HepG2 (cell line): ENCODE measurements around the gene SLC1A4. TPM values are rescaled to one million over a fixed set of nuclear protein-coding genes. Genes with fewer than 3 reads are reported as not detected.

Experiments used
- AHDC1 ChIP-seq: sonication (generic); formaldehyde crosslinking; IDR thresholded peaks from 2 replicates; pipeline ENCODE4 v1.5.1; 2020; ENCODE audit warnings: mild to moderate bottlenecking, missing genetic modification reagents, borderline replicate concordance
- ATRX ChIP-seq: sonication (generic); formaldehyde crosslinking; IDR thresholded peaks from 2 replicates; pipeline ENCODE4 v1.4.0; 2020; ENCODE audit warnings: missing genetic modification reagents, borderline replicate concordance
- FOXJ3 ChIP-seq: sonication (generic); formaldehyde crosslinking; IDR thresholded peaks from 2 replicates; pipeline ENCODE4 v1.4.0; 2020; ENCODE audit warnings: missing genetic modification reagents, mild to moderate bottlenecking, borderline replicate concordance
- HOXA3 ChIP-seq: sonication (generic); formaldehyde crosslinking; IDR thresholded peaks from 2 replicates; pipeline ENCODE4 v1.5.0; 2020; ENCODE audit warnings: missing genetic modification reagents
- NFYC ChIP-seq: IDR thresholded peaks from 2 replicates; pipeline ENCODE4 v1.6.1; 2016; ENCODE audit warnings: missing genetic modification reagents, missing compliant biosample characterization
- NR2C2 ChIP-seq: sonication (generic); formaldehyde crosslinking; IDR thresholded peaks from 2 replicates; pipeline ENCODE4 v1.4.0; 2020; ENCODE audit warnings: missing genetic modification reagents, mild to moderate bottlenecking, moderate library complexity, borderline replicate concordance
- SKI ChIP-seq: fragments of 450-650 bp; IDR thresholded peaks from one replicate; pipeline ENCODE4 v1.6.1; 2018; ENCODE audit warnings: mild to moderate bottlenecking; ENCODE audit not compliant: partially characterized antibody
- TP53 ChIP-seq: sonication (generic); formaldehyde crosslinking; conservative IDR thresholded peaks from 2 replicates; pipeline ENCODE4 v1.4.0; 2020; ENCODE audit warnings: missing genetic modification reagents
- XBP1 ChIP-seq: sonication (generic); formaldehyde crosslinking; IDR thresholded peaks from 2 replicates; pipeline ENCODE4 v1.5.0; 2020; ENCODE audit warnings: missing genetic modification reagents
- YY1 ChIP-seq: IDR thresholded peaks from 2 replicates; pipeline ENCODE4 v1.6.1; 2011; ENCODE audit warnings: low read length, low read depth, moderate library complexity, mild to moderate bottlenecking; ENCODE audit not compliant: insufficient read depth, insufficient replicate concordance
- ZBTB14 ChIP-seq: sonication (generic); formaldehyde crosslinking; IDR thresholded peaks from 2 replicates; pipeline ENCODE4 v1.4.0; 2020; ENCODE audit warnings: missing genetic modification reagents
- ZNF20 ChIP-seq: sonication (generic); formaldehyde crosslinking; IDR thresholded peaks from 2 replicates; pipeline ENCODE4 v1.4.0; 2020; ENCODE audit warnings: mild to moderate bottlenecking, moderate library complexity, missing genetic modification reagents
- ZNF234 ChIP-seq: sonication (generic); formaldehyde crosslinking; conservative IDR thresholded peaks from 2 replicates; pipeline ENCODE4 v1.5.1; 2020; ENCODE audit warnings: mild to moderate bottlenecking, missing genetic modification reagents
- ZNF550 ChIP-seq: sonication (generic); formaldehyde crosslinking; IDR thresholded peaks from 2 replicates; pipeline ENCODE4 v1.4.0; 2020; ENCODE audit warnings: mild to moderate bottlenecking, missing genetic modification reagents, borderline replicate concordance
- ZNF557 ChIP-seq: sonication (generic); formaldehyde crosslinking; IDR thresholded peaks from 2 replicates; pipeline ENCODE4 v1.4.0; 2020; ENCODE audit warnings: missing genetic modification reagents
- polyA plus RNA-seq, 8 experiments: library from polyadenylated mRNA; depleted of rRNA in 3 of 8; stranded (reverse) in 7 of 8; unstranded in 1 of 8; fragments of >200 nt; fragmentation: Illumina TruSeq in 4 of 8; extraction: Trizol in 4 of 8; gene quantifications; 2 replicates each; pipeline versions ENCODE4 v1.2.1 to v1.2.3, GENCODE V29; 2011 to 2016; ENCODE audit warnings: low read depth in 4 of 8, missing spikeins in 1 of 8, mixed read lengths in 1 of 8; ENCODE audit not compliant: insufficient read depth in 1 of 8
- total RNA-seq, 5 experiments: library from RNA; depleted of rRNA; stranded (reverse); fragments of >200 nt; fragmentation: Illumina TruSeq; extraction: Trizol; gene quantifications; 2 replicates each; pipeline ENCODE4 v1.2.3, GENCODE V29; 2016; ENCODE audit warnings: low read depth in 1 of 5
- TF ChIP-seq, protein P1 (sequence below): sonication (generic); formaldehyde crosslinking; IDR thresholded peaks from 2 replicates; pipeline ENCODE4 v1.4.0; 2020; ENCODE audit warnings: low read depth, mild to moderate bottlenecking, missing genetic modification reagents
- TF ChIP-seq, protein P2 (sequence below): sonication (generic); formaldehyde crosslinking; IDR thresholded peaks from 2 replicates; pipeline ENCODE4 v1.8.1; 2022; ENCODE audit warnings: low read depth, mild to moderate bottlenecking, missing genetic modification reagents

The SLC1A4 gene
- total and polyA plus RNA-seq, 2 of the 13 experiments (the other 11 are each of a cell fraction or from before 2014, with no cell fraction given) = 21.0 to 39.6 TPM

DNA sequence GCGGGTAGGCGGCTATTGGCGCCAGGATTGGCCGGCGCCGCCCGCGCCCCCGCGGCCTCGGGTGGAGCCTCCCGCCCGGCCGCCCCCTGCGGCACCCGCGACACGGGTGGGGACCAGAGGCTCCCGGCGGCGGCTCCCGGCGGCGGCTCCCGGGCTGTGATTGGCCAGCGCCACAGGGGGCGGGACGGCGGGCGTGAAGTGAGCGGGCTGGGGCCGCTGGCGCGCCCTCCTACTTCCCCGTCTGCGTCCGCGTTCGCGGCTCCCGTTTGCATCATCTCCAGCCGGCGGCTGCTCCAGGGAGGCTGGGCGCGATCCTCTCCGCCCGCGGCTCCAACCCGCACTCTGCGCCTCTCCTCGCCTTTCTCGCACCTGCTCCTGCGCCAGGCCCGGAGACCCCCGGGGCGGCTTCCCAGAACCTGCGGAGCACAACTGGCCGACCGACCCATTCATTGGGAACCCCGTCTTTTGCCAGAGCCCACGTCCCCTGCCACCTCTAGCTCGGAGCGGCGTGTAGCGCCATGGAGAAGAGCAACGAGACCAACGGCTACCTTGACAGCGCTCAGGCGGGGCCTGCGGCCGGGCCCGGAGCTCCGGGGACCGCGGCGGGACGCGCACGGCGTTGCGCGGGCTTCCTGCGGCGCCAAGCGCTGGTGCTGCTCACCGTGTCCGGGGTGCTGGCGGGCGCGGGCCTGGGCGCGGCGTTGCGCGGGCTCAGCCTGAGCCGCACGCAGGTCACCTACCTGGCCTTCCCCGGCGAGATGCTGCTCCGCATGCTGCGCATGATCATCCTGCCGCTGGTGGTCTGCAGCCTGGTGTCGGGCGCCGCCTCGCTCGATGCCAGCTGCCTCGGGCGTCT, at the start of gene SLC1A4 (continued):
- TF ChIP-seq TP53 (0 out of 2 replicates have a peak, but pooled peaks have one; percentile 72), ATRX (CRISPR knock-in tag) (no peak), AHDC1 (0 out of 2 replicates have a peak, but pooled peaks have one; percentile 19), ZBTB14 (CRISPR knock-in tag) (peak; percentile 75), ZNF20 (CRISPR knock-in tag) (0 out of 2 replicates have a peak, but pooled peaks have one; percentile 50), YY1 (peak; percentile 19), ZNF550 (no peak), SKI (peak; percentile 92), NR2C2 (CRISPR knock-in tag) (no peak), ZNF557 (CRISPR knock-in tag) (peak; percentile 57; the same call in 1 of the 2 replicates), FOXJ3 (peak; percentile 29; the same call in 1 of the 2 replicates), ZNF234 (CRISPR knock-in tag) (0 out of 2 replicates have a peak, but pooled peaks have one; percentile 39), XBP1 (CRISPR knock-in tag) (peak; percentile 42; the same call in 1 of the 2 replicates), NFYC (peak; percentile 70), HOXA3 (peak; percentile 63)
- TF ChIP-seq, protein P1, sequence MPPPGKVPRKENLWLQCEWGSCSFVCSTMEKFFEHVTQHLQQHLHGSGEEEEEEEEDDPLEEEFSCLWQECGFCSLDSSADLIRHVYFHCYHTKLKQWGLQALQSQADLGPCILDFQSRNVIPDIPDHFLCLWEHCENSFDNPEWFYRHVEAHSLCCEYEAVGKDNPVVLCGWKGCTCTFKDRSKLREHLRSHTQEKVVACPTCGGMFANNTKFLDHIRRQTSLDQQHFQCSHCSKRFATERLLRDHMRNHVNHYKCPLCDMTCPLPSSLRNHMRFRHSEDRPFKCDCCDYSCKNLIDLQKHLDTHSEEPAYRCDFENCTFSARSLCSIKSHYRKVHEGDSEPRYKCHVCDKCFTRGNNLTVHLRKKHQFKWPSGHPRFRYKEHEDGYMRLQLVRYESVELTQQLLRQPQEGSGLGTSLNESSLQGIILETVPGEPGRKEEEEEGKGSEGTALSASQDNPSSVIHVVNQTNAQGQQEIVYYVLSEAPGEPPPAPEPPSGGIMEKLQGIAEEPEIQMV = peak; percentile 97
- TF ChIP-seq, protein P2, sequence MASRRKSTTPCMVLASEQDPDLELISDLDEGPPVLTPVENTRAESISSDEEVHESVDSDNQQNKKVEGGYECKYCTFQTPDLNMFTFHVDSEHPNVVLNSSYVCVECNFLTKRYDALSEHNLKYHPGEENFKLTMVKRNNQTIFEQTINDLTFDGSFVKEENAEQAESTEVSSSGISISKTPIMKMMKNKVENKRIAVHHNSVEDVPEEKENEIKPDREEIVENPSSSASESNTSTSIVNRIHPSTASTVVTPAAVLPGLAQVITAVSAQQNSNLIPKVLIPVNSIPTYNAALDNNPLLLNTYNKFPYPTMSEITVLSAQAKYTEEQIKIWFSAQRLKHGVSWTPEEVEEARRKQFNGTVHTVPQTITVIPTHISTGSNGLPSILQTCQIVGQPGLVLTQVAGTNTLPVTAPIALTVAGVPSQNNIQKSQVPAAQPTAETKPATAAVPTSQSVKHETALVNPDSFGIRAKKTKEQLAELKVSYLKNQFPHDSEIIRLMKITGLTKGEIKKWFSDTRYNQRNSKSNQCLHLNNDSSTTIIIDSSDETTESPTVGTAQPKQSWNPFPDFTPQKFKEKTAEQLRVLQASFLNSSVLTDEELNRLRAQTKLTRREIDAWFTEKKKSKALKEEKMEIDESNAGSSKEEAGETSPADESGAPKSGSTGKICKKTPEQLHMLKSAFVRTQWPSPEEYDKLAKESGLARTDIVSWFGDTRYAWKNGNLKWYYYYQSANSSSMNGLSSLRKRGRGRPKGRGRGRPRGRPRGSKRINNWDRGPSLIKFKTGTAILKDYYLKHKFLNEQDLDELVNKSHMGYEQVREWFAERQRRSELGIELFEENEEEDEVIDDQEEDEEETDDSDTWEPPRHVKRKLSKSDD (CRISPR knock-in tag) = 0 out of 2 replicates have a peak, but pooled peaks have one; percentile 9
